T-helper 2 cell treated with Interferon-gamma antibody and Interleukin-4, amounts not matched to agents 5 μg/mL and 100 μg/mL, for 36 hours (primary cell): ENCODE measurements around the gene HAO2.
A peak's percentile ranks its signal among the peaks of the same experiment; 100 is the strongest.
"Not testable (repeated sequence)": the region's sequence is repeated elsewhere in the genome, so short reads cannot be mapped to it uniquely, and the experiment has no call there.

ENCODE experiments used
- DNase-seq: peaks from one replicate; pipeline ENCODE4 v3.0.0; 2021; ENCODE audit warnings: low spot score
- H3K27ac Mint-ChIP-seq: one replicate; pipeline ENCODE4 v1.8.0; 2021; ENCODE audit warnings: mild to moderate bottlenecking, mixed read lengths
- H3K27me3 Mint-ChIP-seq: one replicate; pipeline ENCODE4 v1.8.0; 2021; ENCODE audit warnings: low read depth, mixed read lengths
- H3K36me3 Mint-ChIP-seq: one replicate; pipeline ENCODE4 v1.8.0; 2021; ENCODE audit warnings: low read depth, mixed read lengths
- H3K4me1 Mint-ChIP-seq: one replicate; pipeline ENCODE4 v1.8.0; 2021; ENCODE audit warnings: low read depth, mixed read lengths
- H3K4me3 Mint-ChIP-seq: one replicate; pipeline ENCODE4 v1.8.0; 2022; ENCODE audit warnings: mild to moderate bottlenecking, moderate library complexity, mixed read lengths
- H3K9me3 Mint-ChIP-seq: one replicate; pipeline ENCODE4 v1.8.0; 2021; ENCODE audit warnings: mixed read lengths

HAO2 gene

GRCh38 chr1:119333163-119333896 is 35.3 kb upstream of the HAO2 start:
- Mint-ChIP-seq H3K27me3 (peaks cover 2% of the 10 kb centered on the region), H3K4me1 (no peaks in the 10 kb centered on the region), H3K36me3 (no peaks in the 10 kb centered on the region)

GRCh38 chr1:119333897-119334250 is 34.7 kb upstream of the HAO2 start:
- not testable (repeated sequence) for H3K9me3 Mint-ChIP-seq, H3K27ac Mint-ChIP-seq, H3K27me3 Mint-ChIP-seq, H3K4me1 Mint-ChIP-seq, H3K4me3 Mint-ChIP-seq, DNase-seq, H3K36me3 Mint-ChIP-seq

More at GRCh38 chr1:119333163-119333896, 35.3 kb upstream of the HAO2 start:
- DNase-seq: no peak
- no peaks in the 10 kb centered on the region for H3K9me3 Mint-ChIP-seq
- no peak overlapping the region for H3K4me3 Mint-ChIP-seq
- H3K27ac Mint-ChIP-seq: no peak overlapping the region

GRCh38 chr1:119336848-119337247 is 31.7 kb upstream of the HAO2 start:
- Mint-ChIP-seq H3K36me3 (no peaks in the 10 kb centered on the region), H3K4me3 (no peak overlapping the region), H3K27me3 (peaks cover 8% of the 10 kb centered on the region), H3K4me1 (no peaks in the 10 kb centered on the region), H3K9me3 (no peaks in the 10 kb centered on the region), H3K27ac (no peak overlapping the region)
- no peak for DNase-seq

DNA sequence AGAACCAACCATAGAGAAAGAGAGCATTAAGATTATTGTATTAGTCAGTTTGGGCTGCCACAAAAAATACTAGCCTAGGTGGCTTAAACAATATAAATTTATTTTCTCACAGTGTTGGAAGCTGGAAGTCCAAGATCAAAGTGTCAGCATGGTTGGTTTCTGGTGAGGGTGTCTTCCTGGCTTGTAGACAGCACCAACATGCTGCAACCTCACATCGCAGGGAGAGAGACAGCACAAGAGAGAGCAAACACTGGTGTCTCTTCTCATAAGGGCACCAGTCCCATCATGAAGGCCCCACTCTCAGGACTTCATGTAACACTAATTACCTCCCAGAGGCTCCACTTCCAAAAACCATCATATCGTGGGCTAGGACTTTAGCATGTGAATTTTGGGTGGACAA is 30.6 kb upstream of the HAO2 start:
- Mint-ChIP-seq H3K9me3 (no peaks in the 10 kb centered on the region), H3K27ac (no peak overlapping the region), H3K4me1 (no peaks in the 10 kb centered on the region), H3K4me3 (no peak overlapping the region), H3K27me3 (peaks cover 13% of the 10 kb centered on the region), H3K36me3 (no peaks in the 10 kb centered on the region)
- no peak for DNase-seq

DNA sequence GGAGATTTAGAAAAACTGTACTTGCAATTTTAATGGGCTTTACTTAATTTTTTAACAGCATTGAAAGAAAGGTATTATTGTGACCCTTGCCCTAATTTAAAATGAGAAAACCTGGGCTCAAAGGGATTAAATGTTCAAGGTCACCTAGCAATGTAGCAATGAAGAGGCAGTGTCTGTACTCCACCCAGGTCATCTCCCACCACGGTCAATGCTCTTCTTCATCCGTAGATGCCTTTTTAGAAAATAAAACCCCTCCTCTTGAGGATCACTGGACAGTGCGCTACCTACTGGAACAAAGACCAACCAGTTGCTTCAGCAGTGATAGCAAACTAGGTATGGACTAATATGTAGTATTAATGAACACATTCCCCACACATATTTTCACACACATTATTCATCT is 29.8 kb upstream of the HAO2 start:
- Mint-ChIP-seq H3K9me3 (no peaks in the 10 kb centered on the region), H3K4me3 (no peak overlapping the region), H3K27me3 (peaks cover 13% of the 10 kb centered on the region), H3K36me3 (no peaks in the 10 kb centered on the region), H3K4me1 (no peaks in the 10 kb centered on the region), H3K27ac (no peak overlapping the region)
- no peak for DNase-seq

DNA sequence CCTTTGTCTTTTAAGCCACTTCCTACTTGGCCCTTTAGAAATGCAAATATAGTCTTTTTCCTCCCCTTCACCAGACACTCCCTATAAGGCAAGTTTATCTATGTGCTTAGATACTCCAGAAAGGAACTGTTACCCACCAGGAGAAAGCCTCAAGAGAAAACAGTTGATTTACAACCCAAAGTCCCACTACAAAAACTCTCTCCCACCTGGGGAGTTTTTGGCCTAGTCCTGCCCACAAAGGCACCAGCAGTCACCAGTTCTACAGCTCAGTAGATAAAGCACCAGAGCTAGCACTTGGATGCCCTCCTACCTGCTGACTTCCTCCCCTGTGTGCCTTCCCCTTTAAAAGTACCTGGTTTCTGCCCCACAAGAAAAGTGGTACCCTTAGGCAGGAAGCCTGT is 27.7 kb upstream of the HAO2 start:
- Mint-ChIP-seq H3K27me3 (peaks cover 13% of the 10 kb centered on the region), H3K4me1 (no peaks in the 10 kb centered on the region), H3K27ac (no peak overlapping the region), H3K4me3 (no peak overlapping the region), H3K36me3 (no peaks in the 10 kb centered on the region), H3K9me3 (no peaks in the 10 kb centered on the region)
- no peak for DNase-seq

- Mint-ChIP-seq H3K4me1 (no peaks in the 10 kb centered on the region), H3K27me3 (peaks cover 13% of the 10 kb centered on the region), H3K36me3 (no peaks in the 10 kb centered on the region), H3K27ac (no peak overlapping the region), H3K4me3 (no peak overlapping the region), H3K9me3 (no peaks in the 10 kb centered on the region)
- DNase-seq: no peak
These were observed 27.1 kb upstream of the HAO2 start for GRCh38 chr1:119341372-119341947.

- Mint-ChIP-seq H3K4me1 (no peaks in the 10 kb centered on the region), H3K9me3 (no peaks in the 10 kb centered on the region), H3K27ac (no peak overlapping the region), H3K27me3 (peaks cover 4% of the 10 kb centered on the region), H3K4me3 (no peak overlapping the region), H3K36me3 (no peaks in the 10 kb centered on the region)
- DNase-seq: no peak
These were observed 23.2 kb upstream of the HAO2 start for GRCh38 chr1:119345398-119345797.

- Mint-ChIP-seq H3K4me3 (no peak overlapping the region), H3K9me3 (no peaks in the 10 kb centered on the region), H3K36me3 (no peaks in the 10 kb centered on the region), H3K4me1 (no peaks in the 10 kb centered on the region), H3K27ac (no peak overlapping the region), H3K27me3 (peaks cover 2% of the 10 kb centered on the region)
- DNase-seq: peak; percentile 27
These were observed 20.7 kb upstream of the HAO2 start for GRCh38 chr1:119347858-119348257.

- Mint-ChIP-seq H3K9me3 (no peaks in the 10 kb centered on the region), H3K27ac (no peak overlapping the region), H3K27me3 (peaks cover 2% of the 10 kb centered on the region), H3K36me3 (no peaks in the 10 kb centered on the region), H3K4me3 (no peak overlapping the region), H3K4me1 (no peaks in the 10 kb centered on the region)
- DNase-seq: no peak
These were observed 19.6 kb upstream of the HAO2 start for GRCh38 chr1:119348941-119349340.

- not testable (repeated sequence) for H3K4me3 Mint-ChIP-seq, H3K27me3 Mint-ChIP-seq, DNase-seq, H3K36me3 Mint-ChIP-seq, H3K9me3 Mint-ChIP-seq, H3K4me1 Mint-ChIP-seq, H3K27ac Mint-ChIP-seq
These were observed 17.7 kb upstream of the HAO2 start for GRCh38 chr1:119350866-119351265.

- H3K4me1 Mint-ChIP-seq: no peaks in the 10 kb centered on the region
- peaks cover 2% of the 10 kb centered on the region for H3K27me3 Mint-ChIP-seq
- no peak overlapping the region for H3K4me3 Mint-ChIP-seq
- no peak for DNase-seq
- no peak overlapping the region for H3K27ac Mint-ChIP-seq
- no peaks in the 10 kb centered on the region for H3K36me3 Mint-ChIP-seq
- H3K9me3 Mint-ChIP-seq: no peaks in the 10 kb centered on the region
These were observed 16.6 kb upstream of the HAO2 start for GRCh38 chr1:119351997-119352396.

GRCh38 chr1:119353836-119354235 is 14.7 kb upstream of the HAO2 start:
- DNase-seq: no peak
- no peaks in the 10 kb centered on the region for H3K9me3 Mint-ChIP-seq
- no peak overlapping the region for H3K4me3 Mint-ChIP-seq
- H3K27ac Mint-ChIP-seq: no peak overlapping the region
- H3K27me3 Mint-ChIP-seq: peaks cover 2% of the 10 kb centered on the region
- no peaks in the 10 kb centered on the region for H3K4me1 Mint-ChIP-seq
- no peaks in the 10 kb centered on the region for H3K36me3 Mint-ChIP-seq

DNA sequence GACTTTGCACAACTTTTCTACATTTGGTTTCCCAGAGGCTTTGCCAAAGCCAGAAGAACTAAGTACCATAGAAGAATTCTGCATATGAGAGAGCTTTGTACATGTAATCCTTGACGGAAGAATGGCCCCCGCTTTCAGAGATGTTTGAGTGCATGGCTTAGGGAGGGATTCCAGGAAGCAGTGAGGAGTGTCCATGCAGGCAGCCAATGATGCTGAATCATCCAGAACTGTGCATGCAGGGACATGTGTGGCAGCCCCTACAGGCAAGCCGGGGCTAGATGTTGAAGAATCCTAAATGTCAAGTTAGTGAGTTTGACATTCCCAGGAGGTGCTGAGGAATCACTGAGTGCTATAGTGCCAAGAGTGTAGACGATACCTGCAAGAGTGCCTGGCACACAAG is 9.9 kb upstream of the HAO2 start:
- peaks cover 6% of the 10 kb centered on the region for H3K27me3 Mint-ChIP-seq
- no peaks in the 10 kb centered on the region for H3K9me3 Mint-ChIP-seq
- no peaks in the 10 kb centered on the region for H3K36me3 Mint-ChIP-seq
- no peak for DNase-seq
- no peak overlapping the region for H3K4me3 Mint-ChIP-seq
- H3K4me1 Mint-ChIP-seq: no peaks in the 10 kb centered on the region
- no peak overlapping the region for H3K27ac Mint-ChIP-seq

- Mint-ChIP-seq H3K27ac (no peak overlapping the region), H3K9me3 (no peaks in the 10 kb centered on the region), H3K4me3 (no peak overlapping the region), H3K36me3 (no peaks in the 10 kb centered on the region), H3K4me1 (no peaks in the 10 kb centered on the region), H3K27me3 (peaks cover 8% of the 10 kb centered on the region)
- no peak for DNase-seq
These were observed 8.9 kb upstream of the HAO2 start for GRCh38 chr1:119359730-119360129.
